HL-60 (cell line): ENCODE measurements around the gene RTN4RL1.

ENCODE experiments used
- DNase-seq, 2 experiments: peaks; one replicate each; pipeline ENCODE4 v3.0.0-alpha.2; 2010 to 2020; ENCODE audit warnings: low read depth in 1 of 2, low spot score in 1 of 2
- H3K27ac ChIP-seq: fragments of 250-450 bp; sonication (Bioruptor Pico); replicated peaks from 2 replicates; pipeline ENCODE4 v1.5.1; 2020; ENCODE audit warnings: mild to moderate bottlenecking, moderate library complexity
- H3K27me3 ChIP-seq: fragments of 250-450 bp; sonication (Bioruptor Pico); 2 replicates; pipeline ENCODE4 v1.5.1; 2021; ENCODE audit warnings: mild to moderate bottlenecking, moderate library complexity; ENCODE audit not compliant: insufficient read depth, poor library complexity, severe bottlenecking
- H3K4me3 ChIP-seq: replicated peaks from 2 replicates; pipeline ENCODE4 v1.5.1; 2011; ENCODE audit warnings: mild to moderate bottlenecking, control low read depth, low read length; ENCODE audit not compliant: insufficient read depth
- GABPA ChIP-seq: IDR thresholded peaks from 2 replicates; pipeline ENCODE4 v1.6.1; 2012; ENCODE audit warnings: low read depth
- POLR2AphosphoS5 ChIP-seq: IDR thresholded peaks from 2 replicates; pipeline ENCODE4 v1.6.1; 2012; ENCODE audit warnings: low read depth
- SPI1 ChIP-seq: IDR thresholded peaks from 2 replicates; pipeline ENCODE4 v1.6.1; 2012; ENCODE audit warnings: low read depth, mild to moderate bottlenecking, borderline replicate concordance
- long read RNA-seq: library from polyadenylated mRNA; unstranded; transcript quantifications from one replicate; pipeline ENCODE4 v2.0.0, GENCODE V29; 2020
- TF ChIP-seq, protein P1 (sequence below): IDR thresholded peaks from one replicate; pipeline ENCODE4 v1.5.1; 2011; ENCODE audit warnings: low read length, control low read depth, inconsistent platforms; ENCODE audit not compliant: insufficient read depth
- TF ChIP-seq, protein P2 (sequence below): IDR thresholded peaks from 2 replicates; pipeline ENCODE4 v1.6.1; 2012; ENCODE audit warnings: low read depth; ENCODE audit not compliant: insufficient replicate concordance

RTN4RL1 gene, protein sequence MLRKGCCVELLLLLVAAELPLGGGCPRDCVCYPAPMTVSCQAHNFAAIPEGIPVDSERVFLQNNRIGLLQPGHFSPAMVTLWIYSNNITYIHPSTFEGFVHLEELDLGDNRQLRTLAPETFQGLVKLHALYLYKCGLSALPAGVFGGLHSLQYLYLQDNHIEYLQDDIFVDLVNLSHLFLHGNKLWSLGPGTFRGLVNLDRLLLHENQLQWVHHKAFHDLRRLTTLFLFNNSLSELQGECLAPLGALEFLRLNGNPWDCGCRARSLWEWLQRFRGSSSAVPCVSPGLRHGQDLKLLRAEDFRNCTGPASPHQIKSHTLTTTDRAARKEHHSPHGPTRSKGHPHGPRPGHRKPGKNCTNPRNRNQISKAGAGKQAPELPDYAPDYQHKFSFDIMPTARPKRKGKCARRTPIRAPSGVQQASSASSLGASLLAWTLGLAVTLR
- long read RNA-seq, result 0 reads

DNA sequence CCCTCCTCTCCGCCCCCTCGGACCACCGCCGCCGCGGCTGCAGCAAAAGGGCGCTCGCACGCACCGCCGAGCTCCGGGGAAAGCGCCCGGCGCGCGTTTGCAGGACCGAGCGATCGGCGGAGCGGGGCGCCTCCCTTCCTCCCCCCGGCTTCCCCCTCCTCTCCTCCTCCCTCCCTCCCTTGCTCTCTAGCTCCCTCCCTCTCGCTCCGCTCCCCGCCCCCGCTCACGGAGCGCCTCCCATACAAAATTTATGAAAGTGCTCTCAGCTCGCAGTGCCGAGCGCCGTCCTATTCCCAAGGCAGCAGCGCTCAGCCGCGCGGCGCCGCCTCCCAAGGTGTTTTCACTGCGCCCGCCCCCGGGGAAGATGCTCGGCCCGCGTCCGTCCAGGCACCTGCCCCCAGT, at the start of gene RTN4RL1:
TSS of gene RTN4RL1 (minus strand) at position 115 of the 402 bp plus-strand sequence. CDS start 469 bp downstream, outside the sequence.
- H3K27me3 ChIP-seq, result peaks cover 8% of the 10 kb centered on the region
- TF ChIP-seq, protein P1, sequence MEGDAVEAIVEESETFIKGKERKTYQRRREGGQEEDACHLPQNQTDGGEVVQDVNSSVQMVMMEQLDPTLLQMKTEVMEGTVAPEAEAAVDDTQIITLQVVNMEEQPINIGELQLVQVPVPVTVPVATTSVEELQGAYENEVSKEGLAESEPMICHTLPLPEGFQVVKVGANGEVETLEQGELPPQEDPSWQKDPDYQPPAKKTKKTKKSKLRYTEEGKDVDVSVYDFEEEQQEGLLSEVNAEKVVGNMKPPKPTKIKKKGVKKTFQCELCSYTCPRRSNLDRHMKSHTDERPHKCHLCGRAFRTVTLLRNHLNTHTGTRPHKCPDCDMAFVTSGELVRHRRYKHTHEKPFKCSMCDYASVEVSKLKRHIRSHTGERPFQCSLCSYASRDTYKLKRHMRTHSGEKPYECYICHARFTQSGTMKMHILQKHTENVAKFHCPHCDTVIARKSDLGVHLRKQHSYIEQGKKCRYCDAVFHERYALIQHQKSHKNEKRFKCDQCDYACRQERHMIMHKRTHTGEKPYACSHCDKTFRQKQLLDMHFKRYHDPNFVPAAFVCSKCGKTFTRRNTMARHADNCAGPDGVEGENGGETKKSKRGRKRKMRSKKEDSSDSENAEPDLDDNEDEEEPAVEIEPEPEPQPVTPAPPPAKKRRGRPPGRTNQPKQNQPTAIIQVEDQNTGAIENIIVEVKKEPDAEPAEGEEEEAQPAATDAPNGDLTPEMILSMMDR, result no peak
- TF ChIP-seq GABPA, result no peak
- TF ChIP-seq, protein P2, sequence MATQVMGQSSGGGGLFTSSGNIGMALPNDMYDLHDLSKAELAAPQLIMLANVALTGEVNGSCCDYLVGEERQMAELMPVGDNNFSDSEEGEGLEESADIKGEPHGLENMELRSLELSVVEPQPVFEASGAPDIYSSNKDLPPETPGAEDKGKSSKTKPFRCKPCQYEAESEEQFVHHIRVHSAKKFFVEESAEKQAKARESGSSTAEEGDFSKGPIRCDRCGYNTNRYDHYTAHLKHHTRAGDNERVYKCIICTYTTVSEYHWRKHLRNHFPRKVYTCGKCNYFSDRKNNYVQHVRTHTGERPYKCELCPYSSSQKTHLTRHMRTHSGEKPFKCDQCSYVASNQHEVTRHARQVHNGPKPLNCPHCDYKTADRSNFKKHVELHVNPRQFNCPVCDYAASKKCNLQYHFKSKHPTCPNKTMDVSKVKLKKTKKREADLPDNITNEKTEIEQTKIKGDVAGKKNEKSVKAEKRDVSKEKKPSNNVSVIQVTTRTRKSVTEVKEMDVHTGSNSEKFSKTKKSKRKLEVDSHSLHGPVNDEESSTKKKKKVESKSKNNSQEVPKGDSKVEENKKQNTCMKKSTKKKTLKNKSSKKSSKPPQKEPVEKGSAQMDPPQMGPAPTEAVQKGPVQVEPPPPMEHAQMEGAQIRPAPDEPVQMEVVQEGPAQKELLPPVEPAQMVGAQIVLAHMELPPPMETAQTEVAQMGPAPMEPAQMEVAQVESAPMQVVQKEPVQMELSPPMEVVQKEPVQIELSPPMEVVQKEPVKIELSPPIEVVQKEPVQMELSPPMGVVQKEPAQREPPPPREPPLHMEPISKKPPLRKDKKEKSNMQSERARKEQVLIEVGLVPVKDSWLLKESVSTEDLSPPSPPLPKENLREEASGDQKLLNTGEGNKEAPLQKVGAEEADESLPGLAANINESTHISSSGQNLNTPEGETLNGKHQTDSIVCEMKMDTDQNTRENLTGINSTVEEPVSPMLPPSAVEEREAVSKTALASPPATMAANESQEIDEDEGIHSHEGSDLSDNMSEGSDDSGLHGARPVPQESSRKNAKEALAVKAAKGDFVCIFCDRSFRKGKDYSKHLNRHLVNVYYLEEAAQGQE, result no peak
- no peak for TF ChIP-seq POLR2AphosphoS5
- no peak for TF ChIP-seq SPI1
- H3K4me3 ChIP-seq, result peak within 1 kb of the TSS; percentile 23
- peak in 1 of 2 experiments; percentile 31 for DNase-seq
- H3K27ac ChIP-seq, result no peak within 1 kb of the TSS

DNA sequence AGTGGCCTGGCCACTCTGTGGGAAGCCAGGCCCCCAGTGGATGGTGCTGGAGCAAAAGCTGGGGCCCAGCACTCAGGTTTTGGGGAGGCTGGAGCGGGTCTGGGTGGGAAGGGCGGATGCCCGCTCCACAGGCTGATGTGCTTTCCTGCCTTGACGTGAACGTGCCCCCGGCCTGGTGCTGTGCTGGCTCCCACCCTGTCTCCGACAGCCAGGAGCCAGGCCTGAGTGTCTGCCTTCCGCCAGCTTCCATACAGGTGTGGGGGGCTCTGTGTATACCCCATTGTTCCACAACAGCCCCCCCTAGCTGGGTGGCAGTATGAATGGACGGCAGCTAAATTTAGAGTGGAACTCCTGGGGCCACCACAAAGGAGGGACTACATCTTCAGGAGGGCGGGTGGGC, 49.8 kb upstream of the RTN4RL1 start:
- no peak for DNase-seq
- Histone ChIP-seq H3K27ac (no peak overlapping the region), H3K27me3 (no peaks in the 10 kb centered on the region), H3K4me3 (no peak overlapping the region)
- TF ChIP-seq, protein P1, result no peak
- TF ChIP-seq POLR2AphosphoS5 (no peak), GABPA (no peak), SPI1 (no peak)
- TF ChIP-seq, protein P2, result no peak

DNA sequence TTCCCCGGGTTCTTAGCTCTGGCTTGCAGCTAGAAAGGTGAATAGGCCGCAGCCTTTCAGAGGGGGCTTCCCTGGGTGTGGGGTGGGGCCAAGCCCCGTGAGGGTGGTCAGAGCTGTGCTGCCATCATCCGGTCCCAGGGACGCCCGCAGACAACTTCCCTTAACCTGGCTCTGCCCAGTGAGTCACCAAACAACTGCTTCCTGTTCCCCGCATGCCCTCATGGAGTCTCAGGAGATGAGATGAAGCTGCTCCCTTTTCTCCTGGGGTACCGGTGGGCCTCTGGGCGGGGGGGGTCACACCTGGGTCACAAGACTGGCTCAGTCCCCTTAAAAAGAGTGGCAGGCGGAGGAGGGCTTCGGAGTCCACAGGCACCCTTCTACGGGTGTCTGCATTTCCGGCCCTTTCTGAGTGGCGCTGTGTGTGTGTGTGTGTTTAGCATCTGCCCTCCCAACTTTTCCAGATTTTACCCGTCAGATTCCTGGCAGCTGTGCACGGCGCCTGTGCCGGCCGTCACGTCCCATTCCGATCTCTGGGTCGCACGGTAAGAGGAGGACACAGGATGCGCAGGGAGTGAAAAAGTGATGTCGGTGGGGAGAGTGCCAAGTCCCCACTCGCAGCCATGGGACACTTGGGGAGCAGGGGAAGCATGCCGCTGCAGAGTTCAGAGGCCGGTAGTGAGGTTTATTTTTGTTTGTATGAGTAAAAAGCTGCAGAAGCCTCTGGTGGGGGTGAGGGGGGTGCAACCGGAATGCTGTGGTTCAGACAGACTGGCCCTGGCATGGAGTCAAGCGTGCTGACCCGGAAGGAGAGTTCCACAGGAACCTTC, 46.5 kb upstream of the RTN4RL1 start:
- Histone ChIP-seq H3K27ac (peak overlapping the region; percentile 71), H3K4me3 (no peak overlapping the region), H3K27me3 (no peaks in the 10 kb centered on the region)
- peak in 1 of 2 experiments; percentile 38 for DNase-seq
- TF ChIP-seq, protein P1, result no peak
- TF ChIP-seq GABPA, result no peak
- TF ChIP-seq, protein P2, result no peak
- no peak for TF ChIP-seq POLR2AphosphoS5
- TF ChIP-seq SPI1, result no peak
